Fibroblast of pulmonary artery (primary cell): Measurements from ENCODE around the gene CCHCR1.
A peak's percentile ranks its signal among the peaks of the same experiment; 100 is the strongest.

ENCODE experiments used
- DNase-seq: peaks from one replicate; pipeline ENCODE4 v3.0.0-alpha.2; 2010; ENCODE audit warnings: low read depth
- H3K4me3 ChIP-seq: replicated peaks from 2 replicates; pipeline ENCODE4 v1.5.1; 2011; ENCODE audit warnings: low read depth, mild to moderate bottlenecking, control low read depth, low read length, moderate library complexity
- CTCF ChIP-seq: IDR thresholded peaks from 2 replicates; pipeline ENCODE4 v1.5.1; 2011; ENCODE audit warnings: mild to moderate bottlenecking, control low read depth, low read length, inconsistent platforms; ENCODE audit errors: missing control alignments

CCHCR1 gene

GRCh38 chr6:31180500-31180899 is 22.9 kb upstream of the CCHCR1 start:
- TF ChIP-seq CTCF: no peak
- DNase-seq: peak; percentile 86

GRCh38 chr6:31179896-31180295 is 22.3 kb upstream of the CCHCR1 start:
- DNase-seq: no peak
- no peak for TF ChIP-seq CTCF
- H3K4me3 ChIP-seq: peak overlapping the region; percentile 54

More at GRCh38 chr6:31180500-31180899, 22.9 kb upstream of the CCHCR1 start:
- peak overlapping the region; percentile 54 for H3K4me3 ChIP-seq

GRCh38 chr6:31179042-31179386 is 21.4 kb upstream of the CCHCR1 start:
- peak overlapping the region; percentile 3 for H3K4me3 ChIP-seq
- no peak for DNase-seq
- TF ChIP-seq CTCF: no peak

GRCh38 chr6:31178143-31179041 is 20.8 kb upstream of the CCHCR1 start:
- peak; percentile 37 for DNase-seq
- no peak overlapping the region for H3K4me3 ChIP-seq
- TF ChIP-seq CTCF: no peak

GRCh38 chr6:31175971-31176370 is 18.4 kb upstream of the CCHCR1 start:
- DNase-seq: peak; percentile 59
- TF ChIP-seq CTCF: no peak
- no peak overlapping the region for H3K4me3 ChIP-seq

- no peak for TF ChIP-seq CTCF
- H3K4me3 ChIP-seq: no peak overlapping the region
- DNase-seq: no peak
Measured at GRCh38 chr6:31174378-31174777, 16.8 kb upstream of the CCHCR1 start.

GRCh38 chr6:31173406-31173805 is 15.8 kb upstream of the CCHCR1 start:
- TF ChIP-seq CTCF: no peak
- DNase-seq: no peak
- H3K4me3 ChIP-seq: no peak overlapping the region
